MG63 (cell line): ENCODE results near the gene NCS1. TPM values are rescaled to one million over a fixed set of nuclear protein-coding genes. Genes with fewer than 3 reads are reported as not detected.
A peak's percentile ranks its signal among the peaks of the same experiment; 100 is the strongest.

Experiments
- DNase-seq: peaks from one replicate; pipeline ENCODE4 v3.0.0-alpha.2; 2020
- H3K27me3 ChIP-seq: fragments of 250-450 bp; sonication (Bioruptor Pico); 2 replicates; pipeline ENCODE4 v1.5.1; 2020; ENCODE audit warnings: mild to moderate bottlenecking, moderate library complexity
- H3K36me3 ChIP-seq: fragments of 250-450 bp; sonication (Bioruptor Pico); 2 replicates; pipeline ENCODE4 v1.5.1; 2020; ENCODE audit warnings: mild to moderate bottlenecking, moderate library complexity
- H3K4me3 ChIP-seq: fragments of 250-450 bp; sonication (Bioruptor Pico); 2 replicates; pipeline ENCODE4 v1.5.1; 2020; ENCODE audit warnings: mild to moderate bottlenecking, moderate library complexity
- H3K9me3 ChIP-seq: fragments of 250-450 bp; sonication (Bioruptor Pico); 2 replicates; pipeline ENCODE4 v1.5.1; 2020; ENCODE audit warnings: mild to moderate bottlenecking, moderate library complexity
- total RNA-seq: library from RNA; depleted of rRNA; stranded (reverse); fragments of >200 nt; shearing (Covaris generic); gene quantifications from 2 replicates; pipeline ENCODE4 v1.2.3, GENCODE V29; 2014; ENCODE audit warnings: low replicate concordance

The NCS1 gene
- total RNA-seq, 1 experiment from 2014 or later = 34.4 TPM

- peaks cover 16% of the 10 kb centered on the region for H3K36me3 ChIP-seq
- no peaks in the 10 kb centered on the region for H3K9me3 ChIP-seq
- no peak for DNase-seq
- H3K27me3 ChIP-seq = no peaks in the 10 kb centered on the region
- no peak overlapping the region for H3K4me3 ChIP-seq
Measured at GRCh38 chr9:130234340-130235260, 62.4 kb downstream of the NCS1 start.

GRCh38 chr9:130235558-130236435 is 63.6 kb downstream of the NCS1 start:
- Histone ChIP-seq H3K36me3 (peaks cover 8% of the 10 kb centered on the region), H3K4me3 (no peak overlapping the region), H3K27me3 (no peaks in the 10 kb centered on the region), H3K9me3 (no peaks in the 10 kb centered on the region)
- peak; percentile 43 for DNase-seq

GRCh38 chr9:130236436-130236985 is 64.3 kb downstream of the NCS1 start:
- Histone ChIP-seq H3K4me3 (no peak overlapping the region), H3K27me3 (no peaks in the 10 kb centered on the region), H3K9me3 (no peaks in the 10 kb centered on the region), H3K36me3 (peaks cover 8% of the 10 kb centered on the region)
- DNase-seq = no peak

- H3K36me3 ChIP-seq = peaks cover 8% of the 10 kb centered on the region
- no peaks in the 10 kb centered on the region for H3K9me3 ChIP-seq
- no peak overlapping the region for H3K4me3 ChIP-seq
- DNase-seq = no peak
- no peaks in the 10 kb centered on the region for H3K27me3 ChIP-seq
Measured at GRCh38 chr9:130237076-130237475, 64.9 kb downstream of the NCS1 start.

- no peak for DNase-seq
- Histone ChIP-seq H3K36me3 (peaks cover 6% of the 10 kb centered on the region), H3K27me3 (no peaks in the 10 kb centered on the region), H3K4me3 (no peak overlapping the region), H3K9me3 (no peaks in the 10 kb centered on the region)
Measured at GRCh38 chr9:130237763-130238524, 65.7 kb downstream of the NCS1 start.

GRCh38 chr9:130239363-130239695 is 67.1 kb downstream of the NCS1 start:
- peaks cover 6% of the 10 kb centered on the region for H3K36me3 ChIP-seq
- no peaks in the 10 kb centered on the region for H3K27me3 ChIP-seq
- no peak overlapping the region for H3K4me3 ChIP-seq
- H3K9me3 ChIP-seq = no peaks in the 10 kb centered on the region
- no peak for DNase-seq

- DNase-seq = peak; percentile 74
- H3K4me3 ChIP-seq = no peak overlapping the region
- H3K36me3 ChIP-seq = peaks cover 6% of the 10 kb centered on the region
- H3K9me3 ChIP-seq = no peaks in the 10 kb centered on the region
- H3K27me3 ChIP-seq = no peaks in the 10 kb centered on the region
Measured at GRCh38 chr9:130239741-130240241, 67.6 kb downstream of the NCS1 start.

GRCh38 chr9:130240410-130241197 is 68.4 kb downstream of the NCS1 start:
- peak; percentile 42 for DNase-seq
- no peaks in the 10 kb centered on the region for H3K9me3 ChIP-seq
- H3K27me3 ChIP-seq = no peaks in the 10 kb centered on the region
- no peak overlapping the region for H3K4me3 ChIP-seq
- peaks cover 6% of the 10 kb centered on the region for H3K36me3 ChIP-seq

- no peak for DNase-seq
- Histone ChIP-seq H3K27me3 (no peaks in the 10 kb centered on the region), H3K4me3 (no peak overlapping the region), H3K36me3 (peaks cover 6% of the 10 kb centered on the region), H3K9me3 (no peaks in the 10 kb centered on the region)
Measured at GRCh38 chr9:130241198-130241535, 69.0 kb downstream of the NCS1 start.

GRCh38 chr9:130242270-130243014 is 70.2 kb downstream of the NCS1 start:
- Histone ChIP-seq H3K27me3 (no peaks in the 10 kb centered on the region), H3K4me3 (no peak overlapping the region), H3K36me3 (no peaks in the 10 kb centered on the region), H3K9me3 (no peaks in the 10 kb centered on the region)
- no peak for DNase-seq

- Histone ChIP-seq H3K9me3 (no peaks in the 10 kb centered on the region), H3K4me3 (no peak overlapping the region), H3K36me3 (no peaks in the 10 kb centered on the region), H3K27me3 (no peaks in the 10 kb centered on the region)
- DNase-seq = peak; percentile 44
Measured at GRCh38 chr9:130243015-130243881, 71.0 kb downstream of the NCS1 start.

- no peaks in the 10 kb centered on the region for H3K36me3 ChIP-seq
- H3K4me3 ChIP-seq = no peak overlapping the region
- no peak for DNase-seq
- no peaks in the 10 kb centered on the region for H3K9me3 ChIP-seq
- no peaks in the 10 kb centered on the region for H3K27me3 ChIP-seq
Measured at GRCh38 chr9:130243882-130244170, 71.6 kb downstream of the NCS1 start.

GRCh38 chr9:130244548-130245165 is 72.5 kb downstream of the NCS1 start:
- no peak for DNase-seq
- no peak overlapping the region for H3K4me3 ChIP-seq
- H3K27me3 ChIP-seq = no peaks in the 10 kb centered on the region
- H3K9me3 ChIP-seq = no peaks in the 10 kb centered on the region
- H3K36me3 ChIP-seq = no peaks in the 10 kb centered on the region

GRCh38 chr9:130245474-130245873 is 73.3 kb downstream of the NCS1 start:
- no peak for DNase-seq
- Histone ChIP-seq H3K36me3 (no peaks in the 10 kb centered on the region), H3K9me3 (no peaks in the 10 kb centered on the region), H3K27me3 (no peaks in the 10 kb centered on the region), H3K4me3 (no peak overlapping the region)
